ENCODE data around the gene PLAGL1. TPM values are rescaled to one million over a fixed set of nuclear protein-coding genes. Genes with fewer than 3 reads are reported as not detected.
A peak's percentile ranks its signal among the peaks of the same experiment; 100 is the strongest.

PLAGL1 gene
- total RNA-seq, 1 experiment from 2014 or later: 9.2 TPM

- DNase-seq (ENCODE audit: low read depth): no peak
Measured at GRCh38 chr6:143966312-143966711, 41.7 kb downstream of the PLAGL1 start.

- DNase-seq (ENCODE audit: low read depth): peak; percentile 66
Measured at GRCh38 chr6:143965503-143966171, 42.4 kb downstream of the PLAGL1 start.

DNA sequence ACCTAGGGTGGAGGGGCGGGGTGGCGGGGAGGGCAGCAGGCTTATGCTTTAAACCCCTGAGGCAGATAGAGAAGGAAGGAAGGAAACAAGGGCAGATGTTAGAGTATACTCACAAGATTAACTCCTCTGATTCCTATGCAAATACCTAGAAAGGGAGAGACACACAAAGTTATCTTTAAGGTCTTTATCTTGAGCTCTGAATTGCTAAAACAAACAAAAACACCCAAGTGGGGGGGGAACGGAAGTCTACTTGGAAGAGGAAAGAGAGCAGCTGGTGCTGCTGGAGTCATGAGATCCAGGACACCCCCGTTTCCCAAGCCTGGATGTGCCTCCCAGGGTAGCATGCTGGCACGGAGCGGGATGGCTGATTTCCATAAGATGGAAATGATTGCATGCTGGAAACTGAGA lies 43.4 kb downstream of the PLAGL1 start:
- DNase-seq (ENCODE audit: low read depth): no peak

- DNase-seq (ENCODE audit: low read depth): no peak
Measured at GRCh38 chr6:143963158-143963919, 44.7 kb downstream of the PLAGL1 start.

DNA sequence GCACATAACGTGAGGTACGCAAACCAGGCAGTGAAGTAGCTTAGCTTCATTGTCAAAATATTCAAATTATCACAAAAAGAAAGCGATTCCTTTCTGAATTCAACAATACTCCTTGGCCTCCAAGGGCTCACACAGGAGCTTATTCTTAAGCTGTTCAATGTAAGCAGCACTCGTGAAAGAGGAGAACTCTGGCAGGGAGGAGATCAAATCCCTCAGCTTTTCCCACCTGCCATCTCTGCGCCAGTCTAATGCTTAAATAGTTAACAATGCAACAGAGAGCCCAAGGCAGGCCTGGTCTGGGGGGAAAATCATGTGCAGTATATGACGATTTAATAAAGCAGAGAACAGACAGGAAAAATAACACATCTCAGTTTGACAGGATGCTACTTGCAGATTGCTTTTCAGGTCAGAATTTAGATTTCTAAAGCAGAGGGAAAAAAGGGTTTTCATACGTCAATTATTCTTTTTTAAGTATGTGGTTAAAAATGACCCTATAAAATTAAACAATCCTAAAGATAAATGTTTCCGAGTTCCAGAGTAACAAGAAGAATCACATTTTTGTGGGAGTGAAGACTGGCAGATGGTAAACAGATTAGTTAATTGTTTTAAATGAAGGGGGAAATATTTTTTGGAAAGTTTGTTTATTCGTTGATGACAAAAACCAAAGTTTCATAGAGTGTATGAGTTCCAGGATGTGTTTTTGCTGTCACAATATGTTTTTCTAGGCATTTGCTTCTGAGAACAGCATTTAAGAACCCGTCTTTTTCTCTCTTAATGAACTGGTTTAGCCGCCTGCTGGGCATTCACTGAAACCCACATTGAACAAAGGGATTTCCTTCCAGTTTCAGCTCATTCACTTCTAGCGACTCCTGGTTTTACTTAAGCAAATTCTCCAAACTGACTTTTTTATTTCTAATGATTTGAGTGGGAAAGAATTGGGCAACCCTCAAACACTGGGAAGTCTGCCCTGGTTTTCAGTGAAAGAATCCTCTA lies 45.9 kb downstream of the PLAGL1 start:
- DNase-seq (ENCODE audit: low read depth): no peak

GRCh38 chr6:143961066-143961465 lies 47.0 kb downstream of the PLAGL1 start:
- DNase-seq (ENCODE audit: low read depth): no peak

GRCh38 chr6:143959927-143960326 lies 48.1 kb downstream of the PLAGL1 start:
- no peak for DNase-seq (ENCODE audit: low read depth)

DNA sequence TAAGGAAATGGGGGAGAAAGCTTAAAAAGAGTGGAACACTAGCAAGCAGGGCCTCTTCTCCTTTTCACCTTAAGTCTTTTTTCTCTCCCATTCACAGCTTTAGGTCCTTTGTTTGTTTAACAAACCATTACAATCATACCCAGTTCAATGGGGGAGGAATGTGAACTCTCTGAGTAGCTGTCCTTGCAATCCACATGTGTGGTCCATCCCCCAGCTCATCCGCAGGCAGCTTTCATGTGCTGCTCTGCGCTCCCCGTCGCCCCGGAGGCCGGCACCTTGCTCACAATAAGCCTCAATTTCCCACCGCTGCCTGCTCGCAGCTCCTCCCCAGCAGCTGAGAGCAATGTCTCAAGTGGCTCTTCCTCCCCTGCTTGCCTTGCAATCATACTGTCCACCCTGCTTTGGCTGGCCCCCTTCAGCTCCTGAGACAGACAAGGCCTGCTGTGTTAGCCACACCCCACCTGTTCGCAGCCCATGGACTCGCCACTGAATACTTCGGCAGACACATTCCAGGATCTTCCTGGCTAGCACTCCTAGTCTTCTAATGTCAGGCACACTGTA lies 49.1 kb downstream of the PLAGL1 start:
- DNase-seq (ENCODE audit: low read depth): no peak

DNA sequence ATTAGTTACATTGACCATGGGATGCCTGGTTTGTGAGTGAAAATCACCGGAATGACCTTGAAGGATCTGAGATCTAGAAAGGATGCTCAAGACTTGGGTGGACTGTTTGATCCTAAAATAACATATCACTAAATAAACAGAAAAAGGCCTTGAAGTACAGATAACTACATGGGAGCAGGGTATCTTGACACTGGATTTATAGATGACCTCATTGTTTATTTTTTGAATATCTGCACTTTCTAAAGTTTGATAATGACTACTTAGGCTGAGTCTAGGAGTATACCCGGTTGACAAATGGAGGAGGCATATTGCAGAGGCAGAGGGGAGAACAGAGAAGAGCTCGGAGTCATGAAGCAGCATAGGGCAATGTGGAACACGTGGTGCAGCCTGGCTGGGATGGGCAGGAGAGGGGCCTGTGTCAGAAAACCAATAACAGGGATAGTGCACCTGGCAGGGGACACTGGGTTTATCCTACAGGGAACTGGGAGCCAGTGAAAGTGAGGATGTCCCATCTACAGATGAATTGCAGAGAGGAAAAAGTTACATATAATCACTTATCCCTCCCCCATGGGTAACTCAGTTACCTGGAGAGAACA lies 50.3 kb downstream of the PLAGL1 start:
- DNase-seq (ENCODE audit: low read depth): no peak

DNA sequence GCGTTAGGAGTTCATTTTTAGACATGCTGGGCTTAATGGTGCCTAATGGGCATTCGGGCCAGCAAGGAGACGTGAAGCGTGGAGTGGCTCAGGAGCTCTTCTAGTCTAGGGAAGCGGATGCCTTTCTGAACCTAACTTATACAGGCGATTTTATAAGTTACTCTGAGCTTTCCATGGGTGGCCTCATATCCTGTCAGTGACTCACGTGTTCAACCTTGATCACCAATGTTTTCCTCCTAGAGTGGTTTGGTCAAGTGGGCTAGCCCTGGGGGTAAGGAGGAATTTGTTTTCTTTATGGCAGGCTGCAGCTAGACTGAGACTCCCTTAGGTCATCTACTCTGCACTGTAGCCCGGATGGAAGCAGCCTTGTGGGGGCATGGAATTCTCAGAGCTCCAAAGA lies 52.1 kb downstream of the PLAGL1 start:
- no peak for DNase-seq (ENCODE audit: low read depth)

DNA sequence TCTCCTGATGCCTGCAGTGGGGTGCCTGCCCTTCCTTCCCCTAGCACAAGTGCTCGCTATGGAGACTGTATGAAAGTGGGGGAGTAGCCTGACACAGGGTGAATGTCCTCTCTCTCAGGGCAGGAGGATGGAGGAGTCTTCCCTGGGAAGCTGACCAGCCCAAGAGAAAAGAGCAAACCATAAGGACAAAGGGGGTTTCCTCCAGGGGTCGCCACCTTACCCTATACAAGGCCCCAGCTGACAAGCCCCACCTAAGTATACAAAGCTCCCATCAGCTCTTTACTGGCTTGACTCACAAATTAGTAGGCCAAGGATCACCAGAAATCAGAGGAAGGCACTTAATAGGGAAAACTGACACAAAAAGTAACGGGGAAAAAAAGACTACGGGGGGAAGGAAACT lies 54.1 kb downstream of the PLAGL1 start:
- no peak for DNase-seq (ENCODE audit: low read depth)

- DNase-seq (ENCODE audit: low read depth): no peak
Measured at GRCh38 chr6:143952947-143953701, 54.9 kb downstream of the PLAGL1 start.

DNA sequence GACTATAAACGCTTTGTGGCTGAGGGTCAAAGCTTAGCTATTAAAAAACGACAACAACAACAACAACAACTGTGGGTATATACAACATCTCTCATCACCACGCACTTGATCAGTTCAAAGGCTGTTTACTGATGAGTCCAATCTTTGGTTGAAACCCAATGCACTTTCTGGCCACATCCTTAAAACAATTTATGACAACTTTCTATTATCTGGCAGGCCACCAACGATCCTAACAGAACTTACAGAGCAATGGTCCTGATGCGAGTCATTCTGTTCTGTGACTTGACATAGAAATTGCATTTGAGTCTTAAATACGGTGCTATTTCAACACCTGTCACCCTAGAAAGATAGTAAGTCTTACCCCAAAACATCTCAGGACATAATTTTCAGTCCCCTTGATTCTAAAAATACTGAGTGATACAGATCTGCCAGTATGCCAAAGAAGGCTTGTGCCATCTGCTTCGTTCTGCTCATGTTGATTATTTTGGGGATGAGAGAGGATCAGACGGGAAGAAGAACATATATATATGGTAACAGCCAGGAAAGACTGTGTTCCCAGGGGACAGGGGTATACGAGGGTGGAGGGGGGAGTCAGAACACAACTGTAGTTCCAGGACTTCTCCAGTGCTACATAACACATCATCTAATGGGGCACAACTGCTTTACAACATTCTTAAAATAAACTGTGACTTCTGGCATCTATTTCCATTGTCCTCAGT lies 55.8 kb downstream of the PLAGL1 start:
- no peak for DNase-seq (ENCODE audit: low read depth)

- DNase-seq (ENCODE audit: low read depth): no peak
Measured at GRCh38 chr6:143950875-143951274, 57.2 kb downstream of the PLAGL1 start.

DNA sequence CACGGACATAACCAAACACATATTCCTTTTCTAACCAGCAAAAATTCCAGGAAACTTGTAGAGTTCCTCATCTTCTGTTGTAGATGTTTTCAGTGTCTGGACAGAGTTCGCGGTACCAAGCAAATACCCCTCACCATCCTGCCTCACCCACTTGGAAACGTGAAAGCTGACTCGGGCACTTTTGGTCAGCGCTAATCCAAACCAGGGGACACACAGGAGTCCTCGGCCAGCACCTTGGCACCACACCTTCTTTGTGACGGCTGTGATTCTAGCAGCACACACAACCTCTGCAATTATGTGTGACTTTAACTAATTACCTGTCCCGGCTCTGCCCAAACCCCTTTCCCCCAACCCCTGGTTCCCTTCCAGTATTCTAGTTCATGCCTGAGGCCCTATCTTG lies 58.1 kb downstream of the PLAGL1 start:
- no peak for DNase-seq (ENCODE audit: low read depth)

DNA sequence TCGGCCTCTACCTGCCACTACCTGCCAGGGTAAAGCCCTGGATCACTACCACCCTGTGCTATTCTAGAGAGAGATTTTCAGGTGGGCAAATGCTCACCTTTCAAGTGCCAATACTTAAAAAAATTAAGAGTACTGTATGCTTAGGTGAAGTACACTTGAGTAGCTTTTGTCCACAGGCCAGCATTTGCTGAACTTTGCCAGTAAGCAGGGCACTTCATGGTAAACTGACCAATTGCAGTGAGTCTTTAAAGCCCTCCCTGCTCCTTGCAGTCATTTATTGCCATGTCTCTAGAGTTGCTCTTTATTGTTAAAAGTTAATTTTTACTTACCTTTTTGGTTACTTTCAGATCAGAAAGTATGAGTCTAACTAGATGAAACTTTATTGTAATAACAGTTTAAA lies 58.5 kb downstream of the PLAGL1 start:
- DNase-seq (ENCODE audit: low read depth): no peak

DNA sequence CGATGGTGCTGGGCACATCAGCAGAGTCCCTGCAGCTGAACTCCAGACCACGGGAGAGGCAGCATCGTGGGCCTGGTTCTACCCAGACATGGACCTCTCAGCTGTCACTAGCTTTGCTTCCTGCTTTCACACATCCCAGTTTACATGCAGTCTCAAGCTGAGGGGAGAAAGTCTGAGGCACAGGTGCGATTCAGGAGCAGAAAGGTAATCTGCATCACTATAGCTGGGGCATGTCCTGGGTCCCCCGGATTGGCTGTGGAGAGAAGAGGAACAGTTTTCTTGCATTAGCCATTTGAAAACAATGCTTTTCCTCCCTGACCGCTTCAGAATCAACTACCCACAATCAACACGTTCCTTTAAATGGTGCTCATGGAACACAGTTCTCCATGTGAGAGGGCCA lies 59.9 kb downstream of the PLAGL1 start:
- DNase-seq (ENCODE audit: low read depth): no peak

DNA sequence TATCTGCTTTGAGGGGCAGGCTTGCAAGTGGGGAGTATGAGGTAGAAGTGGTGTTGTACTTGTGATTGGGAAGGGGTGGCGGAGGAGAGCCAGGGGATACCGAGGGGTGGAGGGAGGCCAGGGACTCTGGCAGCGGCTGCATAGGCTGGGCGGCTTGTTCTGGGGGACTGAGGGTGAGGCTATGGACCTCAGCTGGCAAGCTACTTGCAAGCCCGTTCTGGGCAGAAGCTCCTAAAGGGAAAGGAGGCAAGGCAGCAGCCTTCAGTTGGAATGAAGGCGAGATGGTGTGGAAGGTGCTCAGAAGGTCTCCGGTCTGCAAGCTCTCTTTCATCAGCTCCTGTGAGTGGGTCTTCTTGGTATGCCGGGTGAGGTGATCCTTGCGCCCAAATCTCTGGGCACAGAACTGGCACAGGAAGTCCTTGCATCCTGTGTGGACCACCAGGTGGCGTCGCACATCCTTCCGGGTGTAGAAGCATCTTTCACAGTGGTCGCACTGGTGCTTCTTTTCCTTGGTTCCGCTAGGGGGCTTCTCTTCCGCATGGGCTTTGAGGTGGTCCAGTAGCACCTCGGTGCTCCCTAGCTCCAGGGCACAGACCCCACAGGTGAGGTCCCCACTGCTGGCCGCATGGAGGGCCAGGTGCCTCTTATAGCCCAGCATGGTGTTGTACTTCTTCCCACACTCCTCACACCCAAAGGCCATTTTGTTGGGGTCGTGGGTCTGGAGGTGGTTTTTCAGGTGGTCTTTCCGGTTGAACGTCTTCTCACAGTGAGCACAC lies 66.0 kb downstream of the PLAGL1 start:
- DNase-seq (ENCODE audit: low read depth): peak; percentile 49

DNA sequence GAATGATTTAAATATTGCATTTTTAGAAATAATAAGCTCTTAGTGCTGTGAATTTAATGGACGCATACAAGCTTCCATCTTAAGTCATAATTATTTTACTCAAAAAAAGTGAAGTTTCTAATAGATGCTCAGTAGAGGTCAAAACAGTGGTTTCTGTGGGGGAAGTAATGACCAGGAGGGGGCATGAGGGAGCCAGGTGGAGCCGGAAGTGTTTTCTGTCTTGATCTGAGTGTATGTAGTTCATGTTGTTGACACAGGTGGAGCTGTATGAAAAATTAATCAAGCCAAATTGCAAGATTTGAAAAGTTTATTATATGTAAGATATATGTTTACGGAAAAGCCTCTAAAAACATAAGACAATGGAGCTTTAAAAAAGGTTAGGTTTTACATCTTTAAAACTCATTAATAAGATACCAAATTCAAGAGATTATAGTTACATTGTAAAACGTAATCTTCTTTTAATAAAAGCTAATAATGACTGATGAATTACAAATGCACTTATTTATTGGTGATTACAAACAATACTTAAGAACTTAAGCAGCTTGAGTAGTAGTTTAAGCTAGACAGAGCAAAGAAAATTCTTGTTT lies 68.0 kb downstream of the PLAGL1 start:
- DNase-seq (ENCODE audit: low read depth): peak; percentile 49

Data from LHCN-M2 (cell line).